K562 (cell line): Measurements from ENCODE around the gene CENPX. TPM values are rescaled to one million over a fixed set of nuclear protein-coding genes. Genes with fewer than 3 reads are reported as not detected.

Experiments used
- CREB5 ChIP-seq: fragments of 250-450 bp; sonication (Bioruptor Pico); IDR thresholded peaks from 2 replicates; pipeline ENCODE4 v1.5.0; 2020; ENCODE audit warnings: mild to moderate bottlenecking
- HDAC2 ChIP-seq: fragments of 450-650 bp; IDR thresholded peaks from 2 replicates; pipeline ENCODE4 v1.6.1; 2016; ENCODE audit warnings: mild to moderate bottlenecking
- HMGXB4 ChIP-seq: sonication (generic); formaldehyde crosslinking; IDR thresholded peaks from 2 replicates; pipeline ENCODE4 v1.8.1; 2023; ENCODE audit warnings: mild to moderate bottlenecking, missing genetic modification reagents
- KDM5B ChIP-seq: fragments of 200-600 bp; sonication (generic); IDR thresholded peaks from 2 replicates; pipeline ENCODE4 v1.6.1; 2012; ENCODE audit warnings: low read depth, mild to moderate bottlenecking, moderate library complexity, low read length, control low read depth, inconsistent platforms; ENCODE audit not compliant: insufficient replicate concordance
- NFATC3 ChIP-seq: fragments of 450-650 bp; IDR thresholded peaks from 2 replicates; pipeline ENCODE4 v1.6.1; 2017; ENCODE audit warnings: mild to moderate bottlenecking
- SMARCB1 ChIP-seq: IDR thresholded peaks from 2 replicates; pipeline ENCODE4 v1.6.1; 2011; ENCODE audit warnings: improper control_type of control experiment, low read depth; ENCODE audit not compliant: insufficient read length
- SMARCC2 ChIP-seq: fragments of 450-650 bp; IDR thresholded peaks from 2 replicates; pipeline ENCODE4 v1.6.1; 2017; ENCODE audit warnings: antibody characterized with exemption, moderate library complexity, mild to moderate bottlenecking, low read depth
- STAT5B ChIP-seq: fragments of 250-450 bp; sonication (Bioruptor Pico); IDR thresholded peaks from 2 replicates; pipeline ENCODE4 v1.8.0; 2021; ENCODE audit warnings: mild to moderate bottlenecking, inconsistent platforms
- TFAM ChIP-seq: fragments of 250-450 bp; sonication (Bioruptor Pico); conservative IDR thresholded peaks from 2 replicates; pipeline ENCODE4 v1.5.0; 2021; ENCODE audit warnings: mild to moderate bottlenecking, moderate library complexity
- ZC3H4 ChIP-seq: sonication (generic); formaldehyde crosslinking; IDR thresholded peaks from 2 replicates; pipeline ENCODE4 v1.9.0; 2021; ENCODE audit warnings: missing genetic modification reagents, borderline replicate concordance
- ZKSCAN1 ChIP-seq: fragments of 150-350 bp; IDR thresholded peaks from 2 replicates; pipeline ENCODE4 v1.6.1; 2016; ENCODE audit warnings: low read depth, low read length
- ZNF165 ChIP-seq: fragments of 250-450 bp; sonication (Bioruptor Pico); IDR thresholded peaks from 2 replicates; pipeline ENCODE4 v1.4.0; 2020; ENCODE audit warnings: borderline replicate concordance
- ZNF551 ChIP-seq: fragments of 250-450 bp; sonication (Bioruptor Pico); IDR thresholded peaks from 2 replicates; pipeline ENCODE4 v1.5.0; 2021; ENCODE audit warnings: mild to moderate bottlenecking, moderate library complexity
- ZNF79 ChIP-seq: fragments of 250-450 bp; sonication (Bioruptor Pico); IDR thresholded peaks from 2 replicates; pipeline ENCODE4 v1.4.0; 2020; ENCODE audit warnings: low read depth, mild to moderate bottlenecking, moderate library complexity
- polyA plus RNA-seq, 8 experiments: library from polyadenylated mRNA; depleted of rRNA in 4 of 8; stranded (reverse) in 5 of 8; unstranded in 3 of 8; fragments of >200 nt; fragmentation: Nextera tagmentation in 2 of 8; fragmentation: Illumina TruSeq in 1 of 8; extraction: Ambion mirVana in 2 of 8; extraction: Trizol in 1 of 8; gene quantifications; 2 replicates each; pipeline versions ENCODE4 v1.2.1 to v1.2.3, GENCODE V29; 2011 to 2014; ENCODE audit warnings: inconsistent platforms in 1 of 8, missing spikeins in 1 of 8
- total RNA-seq, 7 experiments: library from RNA; depleted of rRNA in 6 of 7; stranded (reverse); fragments of >200 nt in 6 of 7; fragmentation: Illumina TruSeq in 2 of 7; extraction: Trizol in 2 of 7; gene quantifications; 2 replicates each; pipeline versions ENCODE4 v1.2.1 to v1.2.3, GENCODE V29; 2011 to 2021; ENCODE audit warnings: low replicate concordance in 1 of 7
- TF ChIP-seq, protein P1 (sequence below), 2 experiments: fragments of 450-650 bp; formaldehyde crosslinking in 1 of 2; IDR thresholded peaks; 2 replicates each; pipeline versions ENCODE4 v1.4.0 to v1.6.1; 2014 to 2020; ENCODE audit warnings: mild to moderate bottlenecking in 2 of 2, borderline replicate concordance in 1 of 2, low read depth in 1 of 2

The CENPX gene
- total and polyA plus RNA-seq, 9 of the 15 experiments (the other 6 are each of a cell fraction or from before 2014, with no cell fraction given) = 32.7 to 352 (median 127) TPM

- TF ChIP-seq, protein P1, sequence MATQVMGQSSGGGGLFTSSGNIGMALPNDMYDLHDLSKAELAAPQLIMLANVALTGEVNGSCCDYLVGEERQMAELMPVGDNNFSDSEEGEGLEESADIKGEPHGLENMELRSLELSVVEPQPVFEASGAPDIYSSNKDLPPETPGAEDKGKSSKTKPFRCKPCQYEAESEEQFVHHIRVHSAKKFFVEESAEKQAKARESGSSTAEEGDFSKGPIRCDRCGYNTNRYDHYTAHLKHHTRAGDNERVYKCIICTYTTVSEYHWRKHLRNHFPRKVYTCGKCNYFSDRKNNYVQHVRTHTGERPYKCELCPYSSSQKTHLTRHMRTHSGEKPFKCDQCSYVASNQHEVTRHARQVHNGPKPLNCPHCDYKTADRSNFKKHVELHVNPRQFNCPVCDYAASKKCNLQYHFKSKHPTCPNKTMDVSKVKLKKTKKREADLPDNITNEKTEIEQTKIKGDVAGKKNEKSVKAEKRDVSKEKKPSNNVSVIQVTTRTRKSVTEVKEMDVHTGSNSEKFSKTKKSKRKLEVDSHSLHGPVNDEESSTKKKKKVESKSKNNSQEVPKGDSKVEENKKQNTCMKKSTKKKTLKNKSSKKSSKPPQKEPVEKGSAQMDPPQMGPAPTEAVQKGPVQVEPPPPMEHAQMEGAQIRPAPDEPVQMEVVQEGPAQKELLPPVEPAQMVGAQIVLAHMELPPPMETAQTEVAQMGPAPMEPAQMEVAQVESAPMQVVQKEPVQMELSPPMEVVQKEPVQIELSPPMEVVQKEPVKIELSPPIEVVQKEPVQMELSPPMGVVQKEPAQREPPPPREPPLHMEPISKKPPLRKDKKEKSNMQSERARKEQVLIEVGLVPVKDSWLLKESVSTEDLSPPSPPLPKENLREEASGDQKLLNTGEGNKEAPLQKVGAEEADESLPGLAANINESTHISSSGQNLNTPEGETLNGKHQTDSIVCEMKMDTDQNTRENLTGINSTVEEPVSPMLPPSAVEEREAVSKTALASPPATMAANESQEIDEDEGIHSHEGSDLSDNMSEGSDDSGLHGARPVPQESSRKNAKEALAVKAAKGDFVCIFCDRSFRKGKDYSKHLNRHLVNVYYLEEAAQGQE (IDR thresholded peaks at IDR 0.05; ENCODE audit: borderline replicate concordance) = no peak
- TF ChIP-seq, protein P1 (CRISPR knock-in tag; IDR thresholded peaks at IDR 0.05; ENCODE audit: low read depth) = 0 out of 2 replicates have a peak, but pooled peaks have one; percentile 65
- TF ChIP-seq ZNF165 (CRISPR knock-in tag) (no peak; the same call in 1 of the 2 replicates), NFATC3 (no peak), SMARCB1 (no peak), ZC3H4 (no peak), STAT5B (CRISPR knock-in tag) (no peak), KDM5B (no peak), ZKSCAN1 (peak; percentile 66; the same call in 1 of the 2 replicates), ZNF551 (CRISPR knock-in tag) (no peak), HDAC2 (no peak), TFAM (CRISPR knock-in tag) (no peak), CREB5 (CRISPR knock-in tag) (no peak), SMARCC2 (no peak), ZNF79 (CRISPR knock-in tag) (no peak), HMGXB4 (CRISPR knock-in tag) (0 out of 2 replicates have a peak, but pooled peaks have one; percentile 63)
Observed at GRCh38 chr17:82065638-82066303, 43.1 kb upstream of the CENPX start, which contains the start of gene DUS1L (continued).
